GM10847 (cell line): ENCODE measurements around the gene MAST4.

Experiments
- POLR2A ChIP-seq: IDR thresholded peaks from 2 replicates; pipeline ENCODE4 v1.6.1; 2011; ENCODE audit not compliant: insufficient read length; ENCODE audit errors: extremely low read depth

Gene MAST4

GRCh38 chr5:66915531-66915930, 319.3 kb downstream of the MAST4 start:
- TF ChIP-seq POLR2A: no peak

GRCh38 chr5:66922881-66923280, 326.7 kb downstream of the MAST4 start:
- TF ChIP-seq POLR2A: no peak

GRCh38 chr5:66923457-66923856, 327.3 kb downstream of the MAST4 start:
- no peak for TF ChIP-seq POLR2A

- TF ChIP-seq POLR2A: no peak
These were observed 327.7 kb downstream of the MAST4 start for GRCh38 chr5:66923922-66924321.

GRCh38 chr5:66927140-66927539, 330.9 kb downstream of the MAST4 start:
- no peak for TF ChIP-seq POLR2A

- TF ChIP-seq POLR2A: no peak
These were observed 333.1 kb downstream of the MAST4 start for GRCh38 chr5:66929281-66929680.

- no peak for TF ChIP-seq POLR2A
These were observed 333.8 kb downstream of the MAST4 start for GRCh38 chr5:66929995-66930394.

GRCh38 chr5:66931651-66932050, 335.5 kb downstream of the MAST4 start:
- no peak for TF ChIP-seq POLR2A

GRCh38 chr5:66932457-66932856, 336.3 kb downstream of the MAST4 start:
- no peak for TF ChIP-seq POLR2A

GRCh38 chr5:66933066-66933465, 336.9 kb downstream of the MAST4 start:
- TF ChIP-seq POLR2A: no peak

- no peak for TF ChIP-seq POLR2A
These were observed 342.9 kb downstream of the MAST4 start for GRCh38 chr5:66939094-66939493.

- TF ChIP-seq POLR2A: no peak
These were observed 349.5 kb downstream of the MAST4 start for GRCh38 chr5:66945389-66946349.

GRCh38 chr5:66947458-66947857, 351.3 kb downstream of the MAST4 start:
- TF ChIP-seq POLR2A: no peak

GRCh38 chr5:66949066-66949465, 352.9 kb downstream of the MAST4 start:
- TF ChIP-seq POLR2A: no peak

- TF ChIP-seq POLR2A: no peak
These were observed 356.0 kb downstream of the MAST4 start for GRCh38 chr5:66952153-66952552.

GRCh38 chr5:66956439-66956838, 360.2 kb downstream of the MAST4 start:
- no peak for TF ChIP-seq POLR2A

- TF ChIP-seq POLR2A: no peak
These were observed 362.2 kb downstream of the MAST4 start for GRCh38 chr5:66958201-66958979.
